Sigmoid colon (tissue), 4 donors: Measurements from ENCODE around the gene CAVIN4.

Experiments used
- EP300 ChIP-seq, 4 donors: sonication (generic); formaldehyde crosslinking; IDR thresholded peaks; one replicate each; pipeline ENCODE4 v1.6.1; 2017; ENCODE audit warnings: antibody characterized with exemption in 4 of 4
- POLR2A ChIP-seq, 2 donors: fragments of 450-650 bp; IDR thresholded peaks; one replicate each; pipeline ENCODE4 v1.6.1; 2016; ENCODE audit warnings: antibody characterized with exemption in 2 of 2, mild to moderate bottlenecking in 2 of 2, moderate library complexity in 2 of 2
- TF ChIP-seq, protein P1 (sequence below), 4 experiments: fragments of 450-650 bp in 3 of 4; fragments of 200-600 bp in 1 of 4; IDR thresholded peaks; one replicate each; pipeline ENCODE4 v1.5.1; 2016 to 2019; ENCODE audit warnings: antibody characterized with exemption in 4 of 4, mild to moderate bottlenecking in 3 of 4, moderate library complexity in 2 of 4

DNA sequence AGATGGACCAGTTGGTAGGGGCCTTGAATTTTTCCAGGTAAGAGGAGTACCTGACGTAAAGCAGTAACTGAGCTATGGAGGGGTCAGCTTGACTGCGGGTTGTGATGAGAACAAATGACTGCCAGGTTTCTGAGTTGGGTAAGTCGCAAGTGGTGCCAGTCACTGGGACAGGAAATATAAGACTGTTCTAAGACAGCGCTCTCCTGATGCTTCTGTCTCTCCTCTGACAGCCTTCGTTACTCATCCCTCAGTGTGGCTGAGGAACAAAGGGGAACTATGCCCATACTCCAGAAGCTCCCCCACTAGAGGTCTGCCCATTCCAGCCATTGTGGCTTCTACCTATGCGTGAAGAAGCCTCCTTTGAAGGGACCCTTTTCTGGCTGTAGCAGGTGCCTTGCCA, 13.3 kb downstream of the CAVIN4 start:
- TF ChIP-seq, protein P1, sequence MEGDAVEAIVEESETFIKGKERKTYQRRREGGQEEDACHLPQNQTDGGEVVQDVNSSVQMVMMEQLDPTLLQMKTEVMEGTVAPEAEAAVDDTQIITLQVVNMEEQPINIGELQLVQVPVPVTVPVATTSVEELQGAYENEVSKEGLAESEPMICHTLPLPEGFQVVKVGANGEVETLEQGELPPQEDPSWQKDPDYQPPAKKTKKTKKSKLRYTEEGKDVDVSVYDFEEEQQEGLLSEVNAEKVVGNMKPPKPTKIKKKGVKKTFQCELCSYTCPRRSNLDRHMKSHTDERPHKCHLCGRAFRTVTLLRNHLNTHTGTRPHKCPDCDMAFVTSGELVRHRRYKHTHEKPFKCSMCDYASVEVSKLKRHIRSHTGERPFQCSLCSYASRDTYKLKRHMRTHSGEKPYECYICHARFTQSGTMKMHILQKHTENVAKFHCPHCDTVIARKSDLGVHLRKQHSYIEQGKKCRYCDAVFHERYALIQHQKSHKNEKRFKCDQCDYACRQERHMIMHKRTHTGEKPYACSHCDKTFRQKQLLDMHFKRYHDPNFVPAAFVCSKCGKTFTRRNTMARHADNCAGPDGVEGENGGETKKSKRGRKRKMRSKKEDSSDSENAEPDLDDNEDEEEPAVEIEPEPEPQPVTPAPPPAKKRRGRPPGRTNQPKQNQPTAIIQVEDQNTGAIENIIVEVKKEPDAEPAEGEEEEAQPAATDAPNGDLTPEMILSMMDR (IDR thresholded peaks at IDR 0.05) = no peak
- TF ChIP-seq POLR2A (IDR thresholded peaks at IDR 0.05) (no peak), EP300 (IDR thresholded peaks at IDR 0.05) (no peak)
